Muscle of leg (tissue), 16 donors: Measurements from ENCODE around the gene EP300. TPM values are rescaled to one million over a fixed set of nuclear protein-coding genes. Genes with fewer than 3 reads are reported as not detected.
"Not testable (repeated sequence)": the region's sequence is repeated elsewhere in the genome, so short reads cannot be mapped to it uniquely, and the experiment has no call there.

ENCODE experiments used
- DNase-seq: peaks from one replicate; pipeline ENCODE4 v3.0.0; 2013
- H3K27ac ChIP-seq: one replicate; pipeline ENCODE4 v1.5.1; 2013; ENCODE audit warnings: mild to moderate bottlenecking, low read length, control low read depth
- H3K27me3 ChIP-seq: one replicate; pipeline ENCODE4 v1.6.1; 2013; ENCODE audit warnings: low read length; ENCODE audit not compliant: control insufficient read depth, insufficient read depth
- H3K36me3 ChIP-seq: one replicate; pipeline ENCODE4 v1.6.1; 2013; ENCODE audit warnings: low read length; ENCODE audit not compliant: control insufficient read depth, insufficient read depth
- H3K4me1 ChIP-seq: one replicate; pipeline ENCODE4 v1.6.1; 2013; ENCODE audit warnings: low read length; ENCODE audit not compliant: control insufficient read depth, insufficient read depth
- H3K4me3 ChIP-seq: one replicate; pipeline ENCODE4 v1.5.1; 2013; ENCODE audit warnings: low read length, control low read depth
- H3K9me3 ChIP-seq: replicated peaks from 2 replicates; pipeline ENCODE4 v1.6.1; 2013; ENCODE audit warnings: low read depth, low read length; ENCODE audit not compliant: control insufficient read depth
- WGBS: methylation state at CpG from one replicate; pipeline ENCODE4 v1.1.5; 2013; ENCODE audit warnings: missing lambda C conversion rate; ENCODE audit not compliant: insufficient coverage; 5-methylcytosine and 5-hydroxymethylcytosine counted together
- long read RNA-seq, 11 donors: transcript quantifications; one replicate each; lab custom pipeline, GENCODE V29; 2026
- polyA plus RNA-seq, 8 donors: library from polyadenylated mRNA; unstranded; fragments of 120-200 nt; gene quantifications; one replicate each; pipeline versions ENCODE4 v1.2.1 to v1.2.3, GENCODE V29; 2013; ENCODE audit warnings: inconsistent platforms in 1 of 8, low replicate concordance in 1 of 8; ENCODE audit not compliant: insufficient read length in 8 of 8, insufficient read depth in 1 of 8
- total RNA-seq: library from RNA; stranded (reverse); fragments of 120-200 nt; gene quantifications from one replicate; pipeline ENCODE4 v1.2.4, GENCODE V29; 2013

EP300 gene
- 34.8 TPM for total RNA-seq
- 10 to 100 TPM; 27.6 to 48.0 (median 33.8) TPM for polyA plus RNA-seq
- long read RNA-seq, donor 1, partial matches to known transcripts, result 0 of 2 reads
- long read RNA-seq, donor 1, other reads (novel, unspliced or antisense), result 0 of 2 reads
- long read RNA-seq, donor 2, result 0 reads
- long read RNA-seq, donor 3, full-length matches to known transcripts, result 3 of 33 reads
- long read RNA-seq, donor 3, partial matches to known transcripts, result 30 of 33 reads
- long read RNA-seq, donor 3, other reads (novel, unspliced or antisense), result 0 of 33 reads
- long read RNA-seq, donor 4, partial matches to known transcripts, result 37 of 41 reads
- long read RNA-seq, donor 4, other reads (novel, unspliced or antisense), result 0 of 41 reads
- long read RNA-seq, donor 5, partial matches to known transcripts, result 5 of 15 reads
- long read RNA-seq, donor 5, other reads (novel, unspliced or antisense), result 8 of 15 reads
- long read RNA-seq, donor 6, partial matches to known transcripts, result 16 of 17 reads
- long read RNA-seq, donor 6, other reads (novel, unspliced or antisense), result 0 of 17 reads
- long read RNA-seq, donor 7, partial matches to known transcripts, result 0 of 1 reads
- long read RNA-seq, donor 7, other reads (novel, unspliced or antisense), result 0 of 1 reads
- long read RNA-seq, donor 8, partial matches to known transcripts, result 5 of 5 reads
- long read RNA-seq, donor 8, other reads (novel, unspliced or antisense), result 0 of 5 reads
- long read RNA-seq, donor 9, partial matches to known transcripts, result 7 of 7 reads
- long read RNA-seq, donor 9, other reads (novel, unspliced or antisense), result 0 of 7 reads
- long read RNA-seq, donor 10, partial matches to known transcripts, result 0 of 3 reads
- long read RNA-seq, donor 10, other reads (novel, unspliced or antisense), result 0 of 3 reads
- long read RNA-seq, donor 11, transcript EP300-207 (2 exons, 613 nt), result major isoform, 5 of 6 reads
- long read RNA-seq, donor 11, partial matches to known transcripts, result 0 of 6 reads
- long read RNA-seq, donor 11, other reads (novel, unspliced or antisense), result 0 of 6 reads

GRCh38 chr22:41092023-41092817 is at the start of gene EP300:
Gene EP300 (plus strand): TSS chr22:41092592. CDS start chr22:41093005, 413 bp downstream.
- Histone ChIP-seq H3K4me1 (peaks cover 6% of the 10 kb centered on the region), H3K27ac (peak within 1 kb of the TSS; percentile 99), H3K4me3 (peak within 1 kb of the TSS; percentile 94), H3K36me3 (no peaks in the 10 kb centered on the region), H3K27me3 (no peaks in the 10 kb centered on the region), H3K9me3 (no peaks in the 10 kb centered on the region)
- under 1% methylated on average over 77 of the region's 112 CpGs for WGBS
- DNase-seq, result peak; percentile 96

GRCh38 chr22:41043722-41044121 is 48.7 kb upstream of the EP300 start:
- DNase-seq, result no peak
- H3K4me1 ChIP-seq, result peaks cover 4% of the 10 kb centered on the region
- no peaks in the 10 kb centered on the region for H3K9me3 ChIP-seq
- no peak overlapping the region for H3K4me3 ChIP-seq
- no peaks in the 10 kb centered on the region for H3K27me3 ChIP-seq
- no peak overlapping the region for H3K27ac ChIP-seq
- H3K36me3 ChIP-seq, result no peaks in the 10 kb centered on the region
- no CpG with 5 or more reads among the region's 6 CpGs for WGBS

GRCh38 chr22:41045575-41045974 is 46.8 kb upstream of the EP300 start:
- peaks cover 15% of the 10 kb centered on the region for H3K4me1 ChIP-seq
- H3K27me3 ChIP-seq, H3K9me3 ChIP-seq, H3K27ac ChIP-seq, DNase-seq, H3K4me3 ChIP-seq, H3K36me3 ChIP-seq: not testable (repeated sequence)
- 96% methylated on average over 7 of the region's 12 CpGs for WGBS

GRCh38 chr22:41047801-41048211 is 44.6 kb upstream of the EP300 start:
- Histone ChIP-seq H3K36me3 (no peaks in the 10 kb centered on the region), H3K27me3 (no peaks in the 10 kb centered on the region), H3K9me3 (no peaks in the 10 kb centered on the region), H3K4me3 (no peak overlapping the region), H3K27ac (no peak overlapping the region), H3K4me1 (peaks cover 15% of the 10 kb centered on the region)
- 100% methylated on average over 1 of the region's 3 CpGs for WGBS
- DNase-seq, result no peak

- not testable (repeated sequence) for H3K9me3 ChIP-seq, DNase-seq, H3K36me3 ChIP-seq, H3K27me3 ChIP-seq
- Histone ChIP-seq H3K4me3 (peak overlapping the region; percentile 37), H3K27ac (peak overlapping the region; percentile 92), H3K4me1 (peaks cover 15% of the 10 kb centered on the region)
- WGBS, result 99% methylated on average over 7 of the region's 12 CpGs
Measured at GRCh38 chr22:41048345-41048744, 44.0 kb upstream of the EP300 start.

- peaks cover 15% of the 10 kb centered on the region for H3K4me1 ChIP-seq
- WGBS, result 11% methylated on average over 25 of the region's 31 CpGs
- DNase-seq, result peak; percentile 92
- peak overlapping the region; percentile 37 for H3K4me3 ChIP-seq
- H3K9me3 ChIP-seq, result no peaks in the 10 kb centered on the region
- H3K27me3 ChIP-seq, result no peaks in the 10 kb centered on the region
- H3K27ac ChIP-seq, result peak overlapping the region; percentile 92
- H3K36me3 ChIP-seq, result no peaks in the 10 kb centered on the region
Measured at GRCh38 chr22:41048791-41049717, 43.3 kb upstream of the EP300 start.

- H3K9me3 ChIP-seq, H3K36me3 ChIP-seq, H3K4me3 ChIP-seq, H3K27me3 ChIP-seq, DNase-seq: not testable (repeated sequence)
- Histone ChIP-seq H3K4me1 (peaks cover 15% of the 10 kb centered on the region), H3K27ac (peak overlapping the region; percentile 92)
- 82% methylated on average over 3 of the region's 4 CpGs for WGBS
Measured at GRCh38 chr22:41049795-41050194, 42.6 kb upstream of the EP300 start.

GRCh38 chr22:41050883-41051282 is 41.5 kb upstream of the EP300 start:
- Histone ChIP-seq H3K36me3 (no peaks in the 10 kb centered on the region), H3K4me1 (peaks cover 15% of the 10 kb centered on the region), H3K4me3 (no peak overlapping the region), H3K27me3 (no peaks in the 10 kb centered on the region), H3K9me3 (no peaks in the 10 kb centered on the region), H3K27ac (no peak overlapping the region)
- no CpG with 5 or more reads among the region's 2 CpGs for WGBS
- DNase-seq, result no peak
